Erythroblast (primary cell): ENCODE data around the gene SDHAF1.

Experiments used
- GATA1 ChIP-seq: IDR thresholded peaks from 2 replicates; pipeline ENCODE4 v1.6.1; 2011; ENCODE audit warnings: low read depth, mild to moderate bottlenecking, control low read depth, low read length, moderate library complexity
- POLR2A ChIP-seq: IDR thresholded peaks from 2 replicates; pipeline ENCODE4 v1.6.1; 2011; ENCODE audit warnings: mild to moderate bottlenecking, low read length

- TF ChIP-seq POLR2A, result no peak
- no peak for TF ChIP-seq GATA1
Measured at GRCh38 chr19:35966771-35967170, 28.2 kb upstream of the SDHAF1 start.
